AG09319 (cell line): ENCODE results near the gene ZBTB33.

Experiments
- DNase-seq: peaks from one replicate; pipeline ENCODE4 v3.0.0-alpha.2; 2010; ENCODE audit warnings: low read depth; ENCODE audit errors: extremely low read depth
- TF ChIP-seq, protein P1 (sequence below): IDR thresholded peaks from 2 replicates; pipeline ENCODE4 v1.5.1; 2011; ENCODE audit warnings: low read depth, mild to moderate bottlenecking, inconsistent platforms, low read length, moderate library complexity

Gene ZBTB33

DNA sequence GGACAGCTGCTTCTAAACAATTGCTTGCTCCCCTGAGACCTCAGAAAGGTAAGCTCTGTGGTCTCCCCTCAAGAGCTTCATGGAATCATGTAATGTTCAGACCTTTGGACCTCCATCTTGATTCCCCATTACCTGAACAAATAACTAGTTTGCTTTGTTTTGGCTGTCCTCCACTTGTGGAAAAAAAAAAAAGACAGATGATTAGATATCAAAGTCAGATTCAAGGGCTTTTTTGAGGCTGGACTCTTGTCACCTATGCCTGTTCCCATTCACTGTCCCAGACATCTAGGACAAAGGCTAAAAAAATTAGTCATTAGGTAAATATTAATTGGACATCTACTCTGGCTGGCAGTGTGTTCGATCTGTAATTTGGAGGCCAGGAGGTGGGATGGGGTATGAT lies 47.3 kb downstream of the ZBTB33 start:
- TF ChIP-seq, protein P1, sequence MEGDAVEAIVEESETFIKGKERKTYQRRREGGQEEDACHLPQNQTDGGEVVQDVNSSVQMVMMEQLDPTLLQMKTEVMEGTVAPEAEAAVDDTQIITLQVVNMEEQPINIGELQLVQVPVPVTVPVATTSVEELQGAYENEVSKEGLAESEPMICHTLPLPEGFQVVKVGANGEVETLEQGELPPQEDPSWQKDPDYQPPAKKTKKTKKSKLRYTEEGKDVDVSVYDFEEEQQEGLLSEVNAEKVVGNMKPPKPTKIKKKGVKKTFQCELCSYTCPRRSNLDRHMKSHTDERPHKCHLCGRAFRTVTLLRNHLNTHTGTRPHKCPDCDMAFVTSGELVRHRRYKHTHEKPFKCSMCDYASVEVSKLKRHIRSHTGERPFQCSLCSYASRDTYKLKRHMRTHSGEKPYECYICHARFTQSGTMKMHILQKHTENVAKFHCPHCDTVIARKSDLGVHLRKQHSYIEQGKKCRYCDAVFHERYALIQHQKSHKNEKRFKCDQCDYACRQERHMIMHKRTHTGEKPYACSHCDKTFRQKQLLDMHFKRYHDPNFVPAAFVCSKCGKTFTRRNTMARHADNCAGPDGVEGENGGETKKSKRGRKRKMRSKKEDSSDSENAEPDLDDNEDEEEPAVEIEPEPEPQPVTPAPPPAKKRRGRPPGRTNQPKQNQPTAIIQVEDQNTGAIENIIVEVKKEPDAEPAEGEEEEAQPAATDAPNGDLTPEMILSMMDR = no peak
- no peak for DNase-seq

DNA sequence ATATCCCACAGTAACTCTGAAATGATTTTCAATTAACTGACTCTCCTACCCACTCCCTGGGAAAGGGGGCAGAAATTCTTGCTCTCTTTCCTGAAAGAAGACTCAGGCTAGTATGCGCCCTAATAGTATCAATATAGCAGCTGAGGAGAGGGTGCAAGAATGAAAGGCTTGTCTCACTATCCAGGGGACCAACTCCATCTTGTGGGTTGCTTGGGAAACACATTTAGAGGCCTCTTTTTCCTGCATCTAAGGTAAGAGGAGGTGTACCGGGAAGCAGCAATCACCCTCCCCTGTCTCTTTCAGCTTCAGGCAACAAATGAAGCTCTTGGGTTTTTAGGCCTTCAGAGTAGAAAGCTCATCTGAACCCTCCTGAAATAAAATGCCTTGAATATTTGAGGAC lies 49.3 kb downstream of the ZBTB33 start:
- TF ChIP-seq, protein P1 = no peak
- no peak for DNase-seq

DNA sequence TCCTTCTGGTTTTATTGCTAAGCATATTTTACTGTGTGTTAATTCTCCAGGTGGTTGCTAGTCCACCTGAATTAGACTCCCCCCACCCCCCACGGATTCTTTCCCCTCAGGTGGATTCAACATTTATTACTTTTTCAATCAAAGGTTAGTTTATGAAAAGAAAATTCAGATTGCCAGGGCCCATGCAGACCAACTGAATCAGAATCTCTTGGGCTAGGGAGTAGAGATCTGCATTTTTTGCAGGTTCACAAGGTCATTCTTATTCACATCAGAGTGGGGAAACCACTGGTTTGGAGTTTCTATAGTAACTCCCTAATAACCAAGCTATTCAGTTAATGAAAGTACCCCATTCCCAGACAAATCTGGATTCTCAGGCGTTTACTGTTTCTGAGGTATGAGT lies 50.9 kb downstream of the ZBTB33 start:
- DNase-seq = no peak
- TF ChIP-seq, protein P1 = no peak

DNA sequence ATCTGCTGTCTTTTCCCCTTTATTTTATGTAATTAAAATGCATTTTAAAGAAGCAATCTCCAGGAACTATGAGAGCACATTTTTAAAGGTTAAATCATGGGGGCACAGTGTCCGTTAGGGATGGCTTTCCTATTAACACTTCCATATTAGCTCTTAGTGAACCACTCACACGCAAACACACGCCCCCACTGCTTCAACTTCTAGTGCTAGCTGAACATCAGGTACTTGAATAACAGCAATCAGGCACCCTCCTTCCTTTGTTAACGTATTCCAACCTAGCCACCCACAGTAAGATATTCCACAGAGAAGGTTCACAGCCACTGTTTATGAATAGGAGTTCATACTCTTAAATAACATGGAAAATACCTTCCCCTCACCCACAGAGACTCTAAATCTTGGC lies 51.3 kb downstream of the ZBTB33 start:
- TF ChIP-seq, protein P1 = no peak
- DNase-seq = no peak

DNA sequence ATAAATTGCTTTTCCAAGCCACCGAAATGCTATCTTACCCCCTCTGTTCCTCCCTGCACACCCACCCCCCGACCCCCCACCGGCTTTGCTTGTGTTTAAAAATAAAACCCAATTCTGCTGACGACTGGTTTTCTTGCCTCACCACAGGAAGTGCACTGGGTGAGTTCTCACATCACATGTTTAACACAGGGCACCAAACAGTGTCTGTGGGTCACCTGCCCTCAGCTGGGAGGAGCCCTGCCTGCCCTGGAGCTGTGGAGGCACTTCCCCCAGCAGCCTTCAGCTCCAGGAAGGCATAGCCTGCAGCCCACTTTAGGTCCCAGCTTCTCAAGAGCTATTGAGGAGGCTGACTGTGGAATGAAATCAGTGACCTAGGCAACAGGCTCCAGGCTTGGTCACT lies 51.8 kb downstream of the ZBTB33 start:
- no peak for DNase-seq
- TF ChIP-seq, protein P1 = no peak

DNA sequence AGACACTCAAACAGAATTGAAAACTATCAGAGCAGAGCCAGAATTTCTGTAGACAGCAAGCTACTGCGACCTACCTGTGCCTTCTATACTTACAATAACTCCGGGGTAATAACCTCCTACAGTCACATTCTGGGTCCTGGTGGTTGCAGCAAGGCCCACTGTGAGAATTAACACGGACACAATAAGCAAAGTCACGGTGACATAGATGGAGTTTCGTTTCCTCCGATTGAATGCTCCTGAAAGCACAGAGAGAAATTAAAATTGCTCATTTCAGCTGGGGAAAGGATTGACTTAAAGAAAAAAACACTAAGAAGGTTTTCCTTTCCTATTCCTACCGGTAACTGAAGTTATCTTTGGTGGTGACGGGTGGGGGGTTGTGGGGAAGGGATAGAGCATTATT lies 53.6 kb downstream of the ZBTB33 start:
- no peak for DNase-seq
- TF ChIP-seq, protein P1 = no peak

DNA sequence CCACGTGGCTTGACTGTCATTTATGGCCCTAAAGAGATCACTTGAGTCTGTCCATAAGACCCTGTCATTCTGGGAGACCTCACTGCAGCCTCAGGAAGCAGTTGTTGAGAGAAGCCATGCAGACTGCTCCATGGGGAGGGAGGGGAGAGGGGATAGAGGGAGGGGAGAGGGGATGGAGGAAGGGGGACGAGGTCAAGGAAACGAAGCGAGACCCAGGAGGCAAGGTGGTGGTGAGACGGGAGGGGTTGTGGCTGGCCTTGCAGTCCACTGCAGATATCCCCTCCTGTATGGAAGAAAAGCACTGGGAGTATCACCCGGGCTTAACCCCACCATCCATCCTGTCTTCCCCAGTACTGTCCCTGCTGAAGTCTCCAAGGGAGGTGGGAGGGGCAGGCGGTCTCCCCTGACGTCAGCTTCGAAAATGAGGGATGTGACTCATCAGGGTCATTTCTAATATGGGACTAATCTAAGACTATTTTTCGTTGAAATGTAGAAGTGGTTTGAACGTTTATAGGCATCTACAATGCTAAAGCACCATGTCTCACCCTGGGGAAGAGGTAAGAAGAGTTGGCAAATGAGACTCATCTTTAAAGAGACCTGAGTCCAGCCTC lies 55.0 kb downstream of the ZBTB33 start:
- TF ChIP-seq, protein P1 = no peak
- DNase-seq = no peak
